GM19025 (cell line): ENCODE results near the gene ABHD4.
"Not testable (repeated sequence)": the region's sequence is repeated elsewhere in the genome, so short reads cannot be mapped to it uniquely, and the experiment has no call there.

Experiments
- ATAC-seq: cut with Tn5 transposase; IDR thresholded peaks from one replicate; pipeline ENCODE4 v1.9.1; 2021; ENCODE audit warnings: mild to moderate bottlenecking, low read depth, moderate library complexity; ENCODE audit not compliant: unreplicated experiment

Gene ABHD4

GRCh38 chr14:22598099-22598895, at the start of gene ABHD4:
ABHD4 (plus strand) TSS chr14:22598300; CDS start chr14:22598307, 7 bp downstream.
- ATAC-seq, result peak; percentile 78

- no peak for ATAC-seq
These were observed 48.7 kb upstream of the ABHD4 start for GRCh38 chr14:22549324-22549962.

- peak; percentile 65 for ATAC-seq
These were observed 48.0 kb upstream of the ABHD4 start for GRCh38 chr14:22549981-22550673.

- ATAC-seq, result no peak
These were observed 46.5 kb upstream of the ABHD4 start for GRCh38 chr14:22551605-22551997.

GRCh38 chr14:22552001-22552826, 45.9 kb upstream of the ABHD4 start:
- no peak for ATAC-seq

GRCh38 chr14:22552827-22553076, 45.3 kb upstream of the ABHD4 start:
- no peak for ATAC-seq

- ATAC-seq, result no peak
These were observed 44.7 kb upstream of the ABHD4 start for GRCh38 chr14:22553445-22553844.

GRCh38 chr14:22553861-22554497, 44.1 kb upstream of the ABHD4 start:
- ATAC-seq, result not testable (repeated sequence)

- no peak for ATAC-seq
These were observed 43.4 kb upstream of the ABHD4 start for GRCh38 chr14:22554498-22555383.

- peak; percentile 6 for ATAC-seq
These were observed 42.6 kb upstream of the ABHD4 start for GRCh38 chr14:22555384-22556011.

GRCh38 chr14:22556021-22556989, 41.8 kb upstream of the ABHD4 start:
- ATAC-seq, result peak; percentile 70

GRCh38 chr14:22556990-22557623, 41.0 kb upstream of the ABHD4 start:
- no peak for ATAC-seq

GRCh38 chr14:22557846-22558220, 40.3 kb upstream of the ABHD4 start:
- no peak for ATAC-seq

- ATAC-seq, result no peak
These were observed 39.7 kb upstream of the ABHD4 start for GRCh38 chr14:22558221-22558913.

GRCh38 chr14:22559041-22559440, 39.1 kb upstream of the ABHD4 start:
- ATAC-seq, result no peak

- no peak for ATAC-seq
These were observed 37.3 kb upstream of the ABHD4 start for GRCh38 chr14:22560662-22561365.
